C4-2B (cell line): ENCODE measurements around the gene SHOX.
"Not testable (repeated sequence)": the region's sequence is repeated elsewhere in the genome, so short reads cannot be mapped to it uniquely, and the experiment has no call there.

Experiments used
- H3K27ac ChIP-seq: fragments of 450-650 bp; 2 replicates; pipeline ENCODE4 v1.5.1; 2017
- ZFX ChIP-seq: fragments of 450-650 bp; IDR thresholded peaks from 2 replicates; pipeline ENCODE4 v1.6.1; 2017
- TF ChIP-seq, protein P1 (sequence below): fragments of 450-650 bp; conservative IDR thresholded peaks from 2 replicates; pipeline ENCODE4 v1.5.1; 2017; ENCODE audit warnings: mild to moderate bottlenecking

SHOX gene

DNA sequence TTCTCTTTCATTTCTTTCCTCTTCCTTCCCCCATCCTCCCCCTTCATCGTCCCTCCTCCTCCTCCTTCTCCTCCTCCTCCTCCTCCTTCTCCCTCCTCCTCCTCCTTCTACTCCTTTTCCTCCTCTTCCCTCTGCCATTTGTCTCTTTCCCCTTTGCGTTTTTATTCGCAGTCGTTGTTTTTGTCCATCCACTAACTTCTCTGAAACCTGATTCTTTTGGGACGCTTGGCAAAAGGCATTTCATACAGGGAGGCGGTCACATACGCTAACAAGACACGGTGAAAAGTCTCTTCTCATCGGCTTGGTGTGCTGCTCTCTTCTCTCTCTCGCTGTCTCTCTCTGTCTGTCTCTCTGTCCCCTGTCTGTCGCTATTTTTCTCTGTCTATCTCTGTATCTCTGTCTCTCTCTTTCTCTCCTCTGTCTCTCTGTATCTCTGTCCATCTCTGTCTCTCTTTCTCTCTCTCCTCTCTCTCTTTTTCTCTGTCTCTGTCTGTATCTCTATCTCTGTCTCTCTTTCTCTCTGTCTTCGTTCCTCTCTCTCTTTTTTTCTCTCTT is 5.4 kb upstream of the SHOX start:
- H3K27ac ChIP-seq, result no peak overlapping the region
- TF ChIP-seq, protein P1, sequence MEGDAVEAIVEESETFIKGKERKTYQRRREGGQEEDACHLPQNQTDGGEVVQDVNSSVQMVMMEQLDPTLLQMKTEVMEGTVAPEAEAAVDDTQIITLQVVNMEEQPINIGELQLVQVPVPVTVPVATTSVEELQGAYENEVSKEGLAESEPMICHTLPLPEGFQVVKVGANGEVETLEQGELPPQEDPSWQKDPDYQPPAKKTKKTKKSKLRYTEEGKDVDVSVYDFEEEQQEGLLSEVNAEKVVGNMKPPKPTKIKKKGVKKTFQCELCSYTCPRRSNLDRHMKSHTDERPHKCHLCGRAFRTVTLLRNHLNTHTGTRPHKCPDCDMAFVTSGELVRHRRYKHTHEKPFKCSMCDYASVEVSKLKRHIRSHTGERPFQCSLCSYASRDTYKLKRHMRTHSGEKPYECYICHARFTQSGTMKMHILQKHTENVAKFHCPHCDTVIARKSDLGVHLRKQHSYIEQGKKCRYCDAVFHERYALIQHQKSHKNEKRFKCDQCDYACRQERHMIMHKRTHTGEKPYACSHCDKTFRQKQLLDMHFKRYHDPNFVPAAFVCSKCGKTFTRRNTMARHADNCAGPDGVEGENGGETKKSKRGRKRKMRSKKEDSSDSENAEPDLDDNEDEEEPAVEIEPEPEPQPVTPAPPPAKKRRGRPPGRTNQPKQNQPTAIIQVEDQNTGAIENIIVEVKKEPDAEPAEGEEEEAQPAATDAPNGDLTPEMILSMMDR, result no peak
- TF ChIP-seq ZFX, result no peak

DNA sequence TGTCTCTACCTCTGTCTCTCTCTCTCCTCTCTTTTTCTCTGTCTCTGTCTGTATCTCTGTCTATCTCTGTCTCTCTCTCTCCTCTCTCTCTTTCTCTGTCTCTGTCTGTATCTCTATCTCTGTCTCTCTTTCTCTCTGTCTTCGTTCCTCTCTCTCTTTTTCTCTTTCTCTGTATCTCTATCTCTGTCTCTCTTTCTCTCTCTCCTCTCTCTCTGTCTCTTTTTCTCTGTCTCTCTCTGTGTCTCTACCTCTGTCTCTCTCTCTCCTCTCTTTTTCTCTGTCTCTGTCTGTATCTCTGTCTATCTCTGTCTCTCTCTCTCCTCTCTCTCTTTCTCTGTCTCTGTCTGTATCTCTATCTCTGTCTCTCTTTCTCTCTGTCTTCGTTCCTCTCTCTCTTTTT is 4.5 kb upstream of the SHOX start:
- H3K27ac ChIP-seq, result not testable (repeated sequence)

DNA sequence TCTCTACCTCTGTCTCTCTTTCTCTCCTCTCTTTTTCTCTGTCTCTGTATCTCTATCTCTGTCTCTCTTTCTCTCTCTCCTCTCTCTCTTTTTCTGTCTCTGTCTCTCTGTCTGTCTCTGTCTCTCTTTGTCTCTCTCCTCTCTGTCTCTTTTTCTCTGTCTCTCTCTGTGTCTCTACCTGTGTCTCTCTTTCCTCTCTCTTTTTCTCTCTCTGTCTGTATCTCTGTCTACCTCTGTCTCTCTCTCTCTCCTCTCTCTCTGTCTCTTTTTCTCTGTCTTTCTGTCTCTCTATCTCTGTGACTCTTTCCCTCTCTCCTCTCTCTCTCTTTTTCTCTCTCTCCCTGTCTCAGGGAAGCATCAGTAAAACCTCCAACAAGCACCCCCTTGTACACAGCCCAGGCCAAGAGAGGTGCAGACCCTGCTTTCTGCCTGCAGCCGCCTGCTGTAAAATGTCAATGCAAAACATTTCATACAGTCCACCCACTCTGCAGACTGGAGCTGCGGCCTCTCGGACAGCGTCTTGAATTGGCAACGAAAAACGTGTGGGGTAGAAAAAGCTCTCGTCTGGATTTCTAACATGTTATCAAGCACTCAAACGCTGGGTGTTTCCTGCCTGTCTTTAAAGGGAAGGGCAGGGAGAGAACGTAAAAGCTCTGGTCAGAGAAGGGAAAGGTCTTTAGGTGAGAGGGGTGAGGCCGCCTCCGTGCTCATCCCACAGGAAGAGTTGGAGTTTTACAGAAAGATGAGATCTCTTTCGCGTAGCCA is 3.7 kb upstream of the SHOX start:
- no peak for TF ChIP-seq ZFX
- TF ChIP-seq, protein P1, result no peak
- H3K27ac ChIP-seq, result no peak overlapping the region

DNA sequence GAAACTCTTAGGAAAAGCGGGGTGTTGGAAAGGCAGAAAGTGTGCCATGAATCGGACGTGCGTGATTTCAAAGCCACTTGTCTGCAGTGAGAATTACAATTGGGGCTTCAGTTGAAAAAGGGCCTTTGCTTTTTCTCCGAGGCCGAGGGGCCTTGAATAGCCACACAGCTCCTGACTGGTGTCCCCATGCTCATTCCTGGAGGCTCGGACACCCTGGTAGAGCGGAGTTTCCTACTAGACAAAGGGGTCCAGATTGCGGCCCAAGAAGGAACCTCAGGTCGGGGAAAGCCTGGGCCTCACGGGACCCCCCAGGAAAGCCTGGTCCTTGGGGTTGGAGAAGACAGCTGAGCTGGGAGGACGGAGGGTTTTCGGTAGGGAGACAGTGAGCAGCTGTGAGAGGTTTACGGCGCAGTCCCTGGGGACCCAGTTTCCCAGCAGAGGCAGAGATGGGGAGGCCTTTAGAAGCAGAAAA is 3.0 kb upstream of the SHOX start:
- no peak overlapping the region for H3K27ac ChIP-seq
- TF ChIP-seq ZFX, result no peak
- TF ChIP-seq, protein P1, result no peak

DNA sequence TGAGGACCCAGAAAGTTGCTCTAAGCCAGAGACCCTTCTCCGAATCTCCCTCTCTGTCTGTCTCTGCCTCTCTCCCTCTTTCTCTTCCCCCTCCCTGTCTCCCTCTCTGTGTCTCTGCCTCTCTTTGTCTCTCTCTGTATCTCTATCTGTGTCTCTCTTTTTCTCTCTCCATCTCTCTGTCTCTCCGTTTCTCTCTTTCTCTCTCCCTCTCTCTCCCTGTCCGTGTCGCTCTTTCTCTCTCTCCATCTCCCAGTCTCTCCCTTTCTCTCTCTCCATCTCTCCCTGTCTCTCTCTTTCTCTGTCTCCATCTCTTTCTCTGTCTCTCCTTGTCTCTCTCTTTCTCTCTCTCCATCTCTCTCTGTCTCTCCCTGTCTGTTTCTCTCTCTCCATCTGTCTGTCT is 2.6 kb upstream of the SHOX start:
- no peak overlapping the region for H3K27ac ChIP-seq
- TF ChIP-seq ZFX, result no peak
- TF ChIP-seq, protein P1, result no peak

DNA sequence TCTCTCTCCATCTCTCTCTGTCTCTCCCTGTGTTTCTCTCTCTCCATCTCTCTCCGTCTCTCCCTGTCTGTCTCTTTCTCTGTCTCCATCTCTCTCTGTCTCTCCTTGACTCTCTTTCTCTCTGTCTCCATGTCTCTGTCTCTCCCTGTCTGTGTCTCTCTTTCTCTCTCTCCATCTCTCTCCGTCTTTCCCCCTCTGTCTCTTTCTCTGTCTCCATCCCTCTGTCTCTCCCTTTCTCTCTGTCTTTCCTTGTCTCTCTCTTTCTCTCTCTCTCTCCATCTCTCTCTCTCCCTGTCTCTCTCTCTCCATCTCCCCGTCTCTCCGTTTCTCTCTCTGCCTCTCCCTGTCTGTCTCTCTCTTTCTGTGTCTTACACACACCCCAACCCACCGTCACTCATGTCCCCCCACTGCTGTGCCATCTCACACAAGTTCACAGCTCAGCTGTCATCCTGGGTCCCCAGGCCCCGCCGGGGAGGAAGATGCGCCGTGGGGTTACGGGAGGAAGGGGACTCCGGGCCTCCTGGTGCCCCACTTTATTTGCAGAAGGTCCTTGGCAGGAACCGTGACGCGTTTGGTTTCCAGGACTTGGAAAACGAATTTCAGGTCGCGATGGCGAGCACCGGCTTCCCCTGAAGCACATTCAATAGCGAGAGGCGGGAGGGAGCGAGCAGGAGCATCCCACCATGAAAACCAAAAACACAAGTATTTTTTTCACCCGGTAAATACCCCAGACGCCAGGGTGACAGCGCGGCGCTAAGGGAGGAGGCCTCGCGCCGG is 1.2 kb upstream of the SHOX start:
- no peak for TF ChIP-seq ZFX
- TF ChIP-seq, protein P1, result no peak
- no peak overlapping the region for H3K27ac ChIP-seq

DNA sequence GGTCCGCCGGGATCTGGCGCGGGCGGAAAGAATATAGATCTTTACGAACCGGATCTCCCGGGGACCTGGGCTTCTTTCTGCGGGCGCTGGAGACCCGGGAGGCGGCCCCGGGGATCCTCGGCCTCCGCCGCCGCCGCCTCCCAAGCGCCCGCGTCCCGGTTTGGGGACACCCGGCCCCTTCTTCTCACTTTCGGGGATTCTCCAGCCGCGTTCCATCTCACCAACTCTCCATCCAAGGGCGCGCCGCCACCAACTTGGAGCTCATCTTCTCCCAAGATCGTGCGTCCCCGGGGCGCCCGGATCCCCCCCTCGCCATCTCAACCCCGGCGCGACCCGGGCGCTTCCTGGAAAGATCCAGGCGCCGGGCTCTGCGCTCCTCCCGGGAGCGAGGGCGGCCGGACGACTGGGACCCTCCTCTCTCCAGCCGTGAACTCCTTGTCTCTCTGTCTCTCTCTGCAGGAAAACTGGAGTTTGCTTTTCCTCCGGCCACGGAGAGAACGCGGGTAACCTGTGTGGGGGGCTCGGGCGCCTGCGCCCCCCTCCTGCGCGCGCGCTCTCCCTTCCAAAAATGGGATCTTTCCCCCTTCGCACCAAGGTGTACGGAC is 482 bp upstream of the SHOX start:
- H3K27ac ChIP-seq, result no peak overlapping the region
- no peak for TF ChIP-seq ZFX
- TF ChIP-seq, protein P1, result no peak
